Activated T-cell treated with anti-CD3 and anti-CD28 coated beads, Interleukin-2, amount 50 U/mL, for 48 hours (primary cell): ENCODE data around the gene BIN1.

ENCODE experiments used
- DNase-seq, 2 experiments: peaks; one replicate each; pipeline ENCODE4 v3.0.0-alpha.2; 2020

BIN1 gene

GRCh38 chr2:127016329-127016728, 90.6 kb downstream of the BIN1 start:
- DNase-seq = no peak

- no peak for DNase-seq
Observed at GRCh38 chr2:127015106-127015910, 91.6 kb downstream of the BIN1 start.

- DNase-seq = no peak
Observed at GRCh38 chr2:127014630-127015029, 92.3 kb downstream of the BIN1 start.

- DNase-seq = no peak
Observed at GRCh38 chr2:127014224-127014623, 92.7 kb downstream of the BIN1 start.

GRCh38 chr2:127012868-127013267, 94.1 kb downstream of the BIN1 start:
- DNase-seq = no peak

- DNase-seq = no peak
Observed at GRCh38 chr2:127012215-127012614, 94.7 kb downstream of the BIN1 start.

GRCh38 chr2:127011796-127012195, 95.2 kb downstream of the BIN1 start:
- no peak for DNase-seq

- DNase-seq = no peak
Observed at GRCh38 chr2:127011231-127011661, 95.7 kb downstream of the BIN1 start.

- no peak for DNase-seq
Observed at GRCh38 chr2:127008265-127009015, 98.5 kb downstream of the BIN1 start.

- no peak for DNase-seq
Observed at GRCh38 chr2:127007652-127008051, 99.3 kb downstream of the BIN1 start.

GRCh38 chr2:127006962-127007361, 100.0 kb downstream of the BIN1 start:
- no peak for DNase-seq

GRCh38 chr2:127004893-127005600, 101.9 kb downstream of the BIN1 start:
- no peak for DNase-seq

- DNase-seq = no peak
Observed at GRCh38 chr2:127003070-127003800, 103.7 kb downstream of the BIN1 start.

GRCh38 chr2:127001751-127002150, 105.2 kb downstream of the BIN1 start:
- no peak for DNase-seq

- no peak for DNase-seq
Observed at GRCh38 chr2:127000937-127001336, 106.0 kb downstream of the BIN1 start.

- DNase-seq = no peak
Observed at GRCh38 chr2:127000194-127000593, 106.8 kb downstream of the BIN1 start.

GRCh38 chr2:126999106-126999756, 107.7 kb downstream of the BIN1 start:
- no peak for DNase-seq

- DNase-seq = no peak
Observed at GRCh38 chr2:126998486-126998885, 108.5 kb downstream of the BIN1 start.
